ENCODE data around the gene TM9SF4.

DNA sequence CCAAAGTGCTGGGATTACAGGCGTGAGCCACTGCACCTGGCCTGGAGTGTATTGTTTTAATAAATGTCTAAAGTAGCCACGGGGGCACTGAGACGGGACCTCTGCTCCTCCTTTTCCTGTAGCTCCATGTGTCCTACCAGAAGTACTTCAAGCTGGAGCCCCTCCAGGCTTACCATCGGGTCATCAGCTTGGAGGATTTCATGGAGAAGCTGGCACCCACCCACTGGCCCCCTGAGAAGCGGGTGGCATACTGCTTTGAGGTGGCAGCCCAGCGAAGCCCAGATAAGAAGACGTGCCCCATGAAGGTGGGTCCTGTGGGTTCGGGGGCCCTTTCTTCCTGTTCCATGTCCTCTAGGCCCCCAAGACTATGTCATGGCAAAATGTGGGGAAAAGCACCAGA lies 105.6 kb downstream of the TM9SF4 start:
- no peak for TF ChIP-seq POLR2A (IDR thresholded peaks at IDR 0.05)
- TF ChIP-seq, protein P1, sequence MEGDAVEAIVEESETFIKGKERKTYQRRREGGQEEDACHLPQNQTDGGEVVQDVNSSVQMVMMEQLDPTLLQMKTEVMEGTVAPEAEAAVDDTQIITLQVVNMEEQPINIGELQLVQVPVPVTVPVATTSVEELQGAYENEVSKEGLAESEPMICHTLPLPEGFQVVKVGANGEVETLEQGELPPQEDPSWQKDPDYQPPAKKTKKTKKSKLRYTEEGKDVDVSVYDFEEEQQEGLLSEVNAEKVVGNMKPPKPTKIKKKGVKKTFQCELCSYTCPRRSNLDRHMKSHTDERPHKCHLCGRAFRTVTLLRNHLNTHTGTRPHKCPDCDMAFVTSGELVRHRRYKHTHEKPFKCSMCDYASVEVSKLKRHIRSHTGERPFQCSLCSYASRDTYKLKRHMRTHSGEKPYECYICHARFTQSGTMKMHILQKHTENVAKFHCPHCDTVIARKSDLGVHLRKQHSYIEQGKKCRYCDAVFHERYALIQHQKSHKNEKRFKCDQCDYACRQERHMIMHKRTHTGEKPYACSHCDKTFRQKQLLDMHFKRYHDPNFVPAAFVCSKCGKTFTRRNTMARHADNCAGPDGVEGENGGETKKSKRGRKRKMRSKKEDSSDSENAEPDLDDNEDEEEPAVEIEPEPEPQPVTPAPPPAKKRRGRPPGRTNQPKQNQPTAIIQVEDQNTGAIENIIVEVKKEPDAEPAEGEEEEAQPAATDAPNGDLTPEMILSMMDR (IDR thresholded peaks at IDR 0.05), result no peak

Measured in upper lobe of left lung (tissue), 4 donors.